Subcutaneous adipose tissue (tissue), 4 donors: ENCODE data around the gene ANKRD13A. TPM values are rescaled to one million over a fixed set of nuclear protein-coding genes. Genes with fewer than 3 reads are reported as not detected.

Experiments
- small RNA-seq: library from RNA; depleted of rRNA; stranded (forward); fragments of <200 nt; gene quantifications from one replicate; pipeline ENCODE3, GENCODE V24; 2016
- total RNA-seq, 4 donors: library from RNA; depleted of rRNA; stranded (reverse); fragments of >200 nt; gene quantifications; one replicate each; pipeline ENCODE4 v1.1.0, GENCODE V29; 2016

Gene ANKRD13A
- total RNA-seq, 4 donors from 2014 or later: 30.3 to 79.6 (median 44.3) TPM

Small RNA genes lying within 50 kb of the gene (small RNA-seq; reads per million reads assigned to genes)
- gene AC007546.2: not detected

Other genes with a start within 250 kb of the ANKRD13A start
- gene TRPV4, start 166.0 kb upstream of the ANKRD13A start, total RNA-seq: 1 to 10 TPM in 3 of 4 donors, under 1 TPM in 1; 0.88 to 1.7 (median 1.2) TPM
- 10 to 100 TPM; 22.2 to 35.9 (median 32.6) TPM for gene GLTP, start 118.9 kb upstream of the ANKRD13A start, total RNA-seq
- gene TCHP, start 99.2 kb upstream of the ANKRD13A start, total RNA-seq: 10 to 100 TPM in 3 of 4 donors, 1 to 10 TPM in 1; 5.9 to 23.2 (median 13.8) TPM
- 10 to 100 TPM; 41.8 to 66.3 (median 53.5) TPM for gene GIT2, start 3.1 kb upstream of the ANKRD13A start, total RNA-seq
- gene C12orf76, start 49.1 kb downstream of the ANKRD13A start, total RNA-seq: 10 to 100 TPM in 2 of 4 donors, 1 to 10 TPM in 2; 7.7 to 21.4 (median 12.4) TPM
- gene IFT81, start 124.9 kb downstream of the ANKRD13A start, total RNA-seq: 1 to 10 TPM; 3.4 to 9.2 (median 8.1) TPM